HEK293 (cell line): ENCODE results near the gene PHACTR1.

Experiments
- BCL11A ChIP-seq: fragments of 450-650 bp; formaldehyde crosslinking; IDR thresholded peaks from 2 replicates; pipeline ENCODE4 v1.5.1; 2016; ENCODE audit warnings: low read depth, missing biosample characterization, missing genetic modification characterization
- KLF1 ChIP-seq: fragments of 450-650 bp; formaldehyde crosslinking; IDR thresholded peaks from 2 replicates; pipeline ENCODE4 v1.5.1; 2016; ENCODE audit warnings: missing biosample characterization, missing genetic modification characterization
- WT1 ChIP-seq: fragments of 450-650 bp; formaldehyde crosslinking; IDR thresholded peaks from 2 replicates; pipeline ENCODE4 v1.5.1; 2016; ENCODE audit warnings: missing biosample characterization, missing genetic modification characterization
- ZNF112 ChIP-seq: fragments of 450-650 bp; formaldehyde crosslinking; IDR thresholded peaks from 2 replicates; pipeline ENCODE4 v1.5.0; 2017; ENCODE audit warnings: missing biosample characterization, missing genetic modification characterization
- ZNF350 ChIP-seq: fragments of 450-650 bp; formaldehyde crosslinking; IDR thresholded peaks from 2 replicates; pipeline ENCODE4 v1.5.0; 2017; ENCODE audit warnings: missing biosample characterization, mild to moderate bottlenecking, missing genetic modification characterization
- ZNF501 ChIP-seq: fragments of 450-650 bp; formaldehyde crosslinking; IDR thresholded peaks from 2 replicates; pipeline ENCODE4 v1.5.1; 2016; ENCODE audit warnings: missing biosample characterization, missing genetic modification characterization
- ZNF548 ChIP-seq: fragments of 450-650 bp; formaldehyde crosslinking; IDR thresholded peaks from 2 replicates; pipeline ENCODE4 v1.5.1; 2016; ENCODE audit warnings: missing biosample characterization, missing genetic modification characterization
- ZNF571 ChIP-seq: fragments of 450-650 bp; formaldehyde crosslinking; IDR thresholded peaks from 2 replicates; pipeline ENCODE4 v1.5.0; 2017; ENCODE audit warnings: missing biosample characterization, missing genetic modification characterization
- ZNF623 ChIP-seq: fragments of 450-650 bp; formaldehyde crosslinking; IDR thresholded peaks from 2 replicates; pipeline ENCODE4 v1.5.1; 2016; ENCODE audit warnings: missing biosample characterization, missing genetic modification characterization
- ZNF624 ChIP-seq: fragments of 450-650 bp; formaldehyde crosslinking; IDR thresholded peaks from 2 replicates; pipeline ENCODE4 v1.5.1; 2017; ENCODE audit warnings: missing biosample characterization, missing genetic modification characterization
- ZNF707 ChIP-seq: fragments of 450-650 bp; formaldehyde crosslinking; IDR thresholded peaks from 2 replicates; pipeline ENCODE4 v1.5.1; 2016; ENCODE audit warnings: missing biosample characterization, missing genetic modification characterization
- ZNF76 ChIP-seq: fragments of 450-650 bp; formaldehyde crosslinking; IDR thresholded peaks from 2 replicates; pipeline ENCODE4; 2016; ENCODE audit warnings: low read depth, missing biosample characterization, missing genetic modification characterization, borderline replicate concordance
- TF ChIP-seq, protein P1 (sequence below): fragments of 450-650 bp; formaldehyde crosslinking; IDR thresholded peaks from 2 replicates; pipeline ENCODE4 v1.5.1; 2017; ENCODE audit warnings: missing biosample characterization, mild to moderate bottlenecking, missing genetic modification characterization, moderate library complexity
- TF ChIP-seq, protein P2 (sequence below): fragments of 450-650 bp; formaldehyde crosslinking; IDR thresholded peaks from 2 replicates; pipeline ENCODE4 v1.5.1; 2016; ENCODE audit warnings: missing biosample characterization, missing genetic modification characterization
- TF ChIP-seq, protein P3 (sequence below): fragments of 450-650 bp; formaldehyde crosslinking; IDR thresholded peaks from 2 replicates; pipeline ENCODE4; 2016; ENCODE audit warnings: missing biosample characterization, missing genetic modification characterization
- TF ChIP-seq, protein P4 (sequence below): fragments of 450-650 bp; formaldehyde crosslinking; IDR thresholded peaks from 2 replicates; pipeline ENCODE4 v1.5.1; 2016; ENCODE audit warnings: missing biosample characterization, missing genetic modification characterization
- TF ChIP-seq, protein P5 (sequence below): fragments of 450-650 bp; formaldehyde crosslinking; IDR thresholded peaks from 2 replicates; pipeline ENCODE4 v1.5.1; 2016; ENCODE audit warnings: missing biosample characterization, missing genetic modification characterization, borderline replicate concordance
- TF ChIP-seq, protein P6 (sequence below): fragments of 450-650 bp; IDR thresholded peaks from 2 replicates; pipeline ENCODE4 v1.5.1; 2018; ENCODE audit warnings: missing biosample characterization, missing genetic modification characterization
- TF ChIP-seq, protein P7 (sequence below): fragments of 450-650 bp; formaldehyde crosslinking; conservative IDR thresholded peaks from 2 replicates; pipeline ENCODE4 v1.5.1; 2016; ENCODE audit warnings: low read depth, missing biosample characterization, missing genetic modification characterization

PHACTR1 gene

DNA sequence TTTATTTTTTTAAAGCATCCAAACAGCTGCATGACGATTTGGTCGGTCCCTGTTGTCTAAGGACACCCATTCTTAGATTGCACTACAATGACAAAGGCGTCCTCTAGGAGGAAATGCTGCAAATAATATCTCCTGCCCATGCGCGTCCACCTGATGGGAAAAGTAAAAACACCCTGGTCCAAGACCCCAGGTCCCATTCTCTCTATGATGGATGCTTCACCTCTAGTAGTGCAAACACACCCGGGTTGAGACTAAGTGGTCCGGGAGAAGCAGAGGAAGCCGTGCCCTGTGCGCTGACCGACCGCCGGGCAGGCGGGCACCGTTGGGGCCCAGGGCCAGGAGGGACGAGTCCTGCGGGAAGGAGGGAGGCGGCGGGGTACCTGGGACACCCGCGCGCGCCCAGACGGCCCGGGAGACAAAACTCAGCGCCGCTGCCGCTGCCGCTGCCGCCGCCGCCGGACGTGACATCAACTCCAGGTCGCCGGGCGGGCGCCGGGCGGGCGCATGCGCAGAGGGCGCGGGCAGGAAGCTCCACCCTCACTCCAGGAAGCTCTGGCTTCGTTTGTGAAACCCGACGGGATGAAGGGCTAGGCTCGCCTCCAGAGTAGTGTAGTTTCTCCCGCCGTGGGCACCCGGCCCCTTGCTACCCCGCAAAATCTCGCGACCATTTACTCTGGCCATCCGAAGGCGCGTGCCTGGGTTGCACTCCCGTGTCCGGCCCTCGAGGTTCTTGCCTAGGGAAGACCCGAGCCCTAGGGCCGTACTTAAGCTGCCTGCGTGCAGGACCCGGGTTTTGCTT, 611.7 kb downstream of the PHACTR1 start, which contains the start of gene TBC1D7 (continued):
- TF ChIP-seq, protein P1, sequence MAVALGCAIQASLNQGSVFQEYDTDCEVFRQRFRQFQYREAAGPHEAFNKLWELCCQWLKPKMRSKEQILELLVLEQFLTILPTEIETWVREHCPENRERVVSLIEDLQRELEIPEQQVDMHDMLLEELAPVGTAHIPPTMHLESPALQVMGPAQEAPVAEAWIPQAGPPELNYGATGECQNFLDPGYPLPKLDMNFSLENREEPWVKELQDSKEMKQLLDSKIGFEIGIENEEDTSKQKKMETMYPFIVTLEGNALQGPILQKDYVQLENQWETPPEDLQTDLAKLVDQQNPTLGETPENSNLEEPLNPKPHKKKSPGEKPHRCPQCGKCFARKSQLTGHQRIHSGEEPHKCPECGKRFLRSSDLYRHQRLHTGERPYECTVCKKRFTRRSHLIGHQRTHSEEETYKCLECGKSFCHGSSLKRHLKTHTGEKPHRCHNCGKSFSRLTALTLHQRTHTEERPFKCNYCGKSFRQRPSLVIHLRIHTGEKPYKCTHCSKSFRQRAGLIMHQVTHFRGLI (tag by site-specific recombination), result 0 out of 2 replicates have a peak, but pooled peaks have one; percentile 42
- no peak for TF ChIP-seq BCL11A (tag by site-specific recombination)
- TF ChIP-seq ZNF76 (tag by site-specific recombination), result 0 out of 2 replicates have a peak, but pooled peaks have one; percentile 77
- TF ChIP-seq ZNF623 (tag by site-specific recombination), result no peak
- peak; percentile 46 for TF ChIP-seq WT1
- TF ChIP-seq, protein P2, sequence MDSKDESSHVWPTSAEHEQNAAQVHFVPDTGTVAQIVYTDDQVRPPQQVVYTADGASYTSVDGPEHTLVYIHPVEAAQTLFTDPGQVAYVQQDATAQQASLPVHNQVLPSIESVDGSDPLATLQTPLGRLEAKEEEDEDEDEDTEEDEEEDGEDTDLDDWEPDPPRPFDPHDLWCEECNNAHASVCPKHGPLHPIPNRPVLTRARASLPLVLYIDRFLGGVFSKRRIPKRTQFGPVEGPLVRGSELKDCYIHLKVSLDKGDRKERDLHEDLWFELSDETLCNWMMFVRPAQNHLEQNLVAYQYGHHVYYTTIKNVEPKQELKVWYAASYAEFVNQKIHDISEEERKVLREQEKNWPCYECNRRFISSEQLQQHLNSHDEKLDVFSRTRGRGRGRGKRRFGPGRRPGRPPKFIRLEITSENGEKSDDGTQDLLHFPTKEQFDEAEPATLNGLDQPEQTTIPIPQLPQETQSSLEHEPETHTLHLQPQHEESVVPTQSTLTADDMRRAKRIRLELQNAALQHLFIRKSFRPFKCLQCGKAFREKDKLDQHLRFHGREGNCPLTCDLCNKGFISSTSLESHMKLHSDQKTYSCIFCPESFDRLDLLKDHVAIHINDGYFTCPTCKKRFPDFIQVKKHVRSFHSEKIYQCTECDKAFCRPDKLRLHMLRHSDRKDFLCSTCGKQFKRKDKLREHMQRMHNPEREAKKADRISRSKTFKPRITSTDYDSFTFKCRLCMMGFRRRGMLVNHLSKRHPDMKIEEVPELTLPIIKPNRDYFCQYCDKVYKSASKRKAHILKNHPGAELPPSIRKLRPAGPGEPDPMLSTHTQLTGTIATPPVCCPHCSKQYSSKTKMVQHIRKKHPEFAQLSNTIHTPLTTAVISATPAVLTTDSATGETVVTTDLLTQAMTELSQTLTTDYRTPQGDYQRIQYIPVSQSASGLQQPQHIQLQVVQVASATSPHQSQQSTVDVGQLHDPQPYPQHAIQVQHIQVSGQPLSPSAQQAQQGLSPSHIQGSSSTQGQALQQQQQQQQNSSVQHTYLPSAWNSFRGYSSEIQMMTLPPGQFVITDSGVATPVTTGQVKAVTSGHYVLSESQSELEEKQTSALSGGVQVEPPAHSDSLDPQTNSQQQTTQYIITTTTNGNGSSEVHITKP, result peak; percentile 73
- TF ChIP-seq ZNF624 (tag by site-specific recombination), result no peak
- TF ChIP-seq ZNF350 (tag by site-specific recombination), result no peak
- no peak for TF ChIP-seq ZNF707
- TF ChIP-seq ZNF548 (tag by site-specific recombination), result no peak
- TF ChIP-seq, protein P3, sequence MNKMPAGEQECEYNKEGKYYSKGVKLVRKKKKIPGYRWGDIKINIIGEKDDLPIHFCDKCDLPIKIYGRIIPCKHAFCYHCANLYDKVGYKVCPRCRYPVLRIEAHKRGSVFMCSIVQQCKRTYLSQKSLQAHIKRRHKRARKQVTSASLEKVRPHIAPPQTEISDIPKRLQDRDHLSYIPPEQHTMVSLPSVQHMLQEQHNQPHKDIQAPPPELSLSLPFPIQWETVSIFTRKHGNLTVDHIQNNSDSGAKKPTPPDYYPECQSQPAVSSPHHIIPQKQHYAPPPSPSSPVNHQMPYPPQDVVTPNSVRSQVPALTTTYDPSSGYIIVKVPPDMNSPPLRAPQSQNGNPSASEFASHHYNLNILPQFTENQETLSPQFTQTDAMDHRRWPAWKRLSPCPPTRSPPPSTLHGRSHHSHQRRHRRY (tag by site-specific recombination), result no peak
- no peak for TF ChIP-seq ZNF112 (tag by site-specific recombination)
- peak; percentile 75; the same call in 1 of the 2 replicates for TF ChIP-seq ZNF501 (tag by site-specific recombination)
- TF ChIP-seq, protein P4, sequence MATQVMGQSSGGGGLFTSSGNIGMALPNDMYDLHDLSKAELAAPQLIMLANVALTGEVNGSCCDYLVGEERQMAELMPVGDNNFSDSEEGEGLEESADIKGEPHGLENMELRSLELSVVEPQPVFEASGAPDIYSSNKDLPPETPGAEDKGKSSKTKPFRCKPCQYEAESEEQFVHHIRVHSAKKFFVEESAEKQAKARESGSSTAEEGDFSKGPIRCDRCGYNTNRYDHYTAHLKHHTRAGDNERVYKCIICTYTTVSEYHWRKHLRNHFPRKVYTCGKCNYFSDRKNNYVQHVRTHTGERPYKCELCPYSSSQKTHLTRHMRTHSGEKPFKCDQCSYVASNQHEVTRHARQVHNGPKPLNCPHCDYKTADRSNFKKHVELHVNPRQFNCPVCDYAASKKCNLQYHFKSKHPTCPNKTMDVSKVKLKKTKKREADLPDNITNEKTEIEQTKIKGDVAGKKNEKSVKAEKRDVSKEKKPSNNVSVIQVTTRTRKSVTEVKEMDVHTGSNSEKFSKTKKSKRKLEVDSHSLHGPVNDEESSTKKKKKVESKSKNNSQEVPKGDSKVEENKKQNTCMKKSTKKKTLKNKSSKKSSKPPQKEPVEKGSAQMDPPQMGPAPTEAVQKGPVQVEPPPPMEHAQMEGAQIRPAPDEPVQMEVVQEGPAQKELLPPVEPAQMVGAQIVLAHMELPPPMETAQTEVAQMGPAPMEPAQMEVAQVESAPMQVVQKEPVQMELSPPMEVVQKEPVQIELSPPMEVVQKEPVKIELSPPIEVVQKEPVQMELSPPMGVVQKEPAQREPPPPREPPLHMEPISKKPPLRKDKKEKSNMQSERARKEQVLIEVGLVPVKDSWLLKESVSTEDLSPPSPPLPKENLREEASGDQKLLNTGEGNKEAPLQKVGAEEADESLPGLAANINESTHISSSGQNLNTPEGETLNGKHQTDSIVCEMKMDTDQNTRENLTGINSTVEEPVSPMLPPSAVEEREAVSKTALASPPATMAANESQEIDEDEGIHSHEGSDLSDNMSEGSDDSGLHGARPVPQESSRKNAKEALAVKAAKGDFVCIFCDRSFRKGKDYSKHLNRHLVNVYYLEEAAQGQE, result 0 out of 2 replicates have a peak, but pooled peaks have one; percentile 12
- TF ChIP-seq, protein P5, sequence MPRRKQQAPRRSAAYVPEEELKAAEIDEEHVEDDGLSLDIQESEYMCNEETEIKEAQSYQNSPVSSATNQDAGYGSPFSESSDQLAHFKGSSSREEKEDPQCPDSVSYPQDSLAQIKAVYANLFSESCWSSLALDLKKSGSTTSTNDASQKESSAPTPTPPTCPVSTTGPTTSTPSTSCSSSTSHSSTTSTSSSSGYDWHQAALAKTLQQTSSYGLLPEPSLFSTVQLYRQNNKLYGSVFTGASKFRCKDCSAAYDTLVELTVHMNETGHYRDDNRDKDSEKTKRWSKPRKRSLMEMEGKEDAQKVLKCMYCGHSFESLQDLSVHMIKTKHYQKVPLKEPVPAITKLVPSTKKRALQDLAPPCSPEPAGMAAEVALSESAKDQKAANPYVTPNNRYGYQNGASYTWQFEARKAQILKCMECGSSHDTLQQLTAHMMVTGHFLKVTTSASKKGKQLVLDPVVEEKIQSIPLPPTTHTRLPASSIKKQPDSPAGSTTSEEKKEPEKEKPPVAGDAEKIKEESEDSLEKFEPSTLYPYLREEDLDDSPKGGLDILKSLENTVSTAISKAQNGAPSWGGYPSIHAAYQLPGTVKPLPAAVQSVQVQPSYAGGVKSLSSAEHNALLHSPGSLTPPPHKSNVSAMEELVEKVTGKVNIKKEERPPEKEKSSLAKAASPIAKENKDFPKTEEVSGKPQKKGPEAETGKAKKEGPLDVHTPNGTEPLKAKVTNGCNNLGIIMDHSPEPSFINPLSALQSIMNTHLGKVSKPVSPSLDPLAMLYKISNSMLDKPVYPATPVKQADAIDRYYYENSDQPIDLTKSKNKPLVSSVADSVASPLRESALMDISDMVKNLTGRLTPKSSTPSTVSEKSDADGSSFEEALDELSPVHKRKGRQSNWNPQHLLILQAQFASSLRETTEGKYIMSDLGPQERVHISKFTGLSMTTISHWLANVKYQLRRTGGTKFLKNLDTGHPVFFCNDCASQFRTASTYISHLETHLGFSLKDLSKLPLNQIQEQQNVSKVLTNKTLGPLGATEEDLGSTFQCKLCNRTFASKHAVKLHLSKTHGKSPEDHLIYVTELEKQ (tag by site-specific recombination), result no peak
- TF ChIP-seq, protein P6, sequence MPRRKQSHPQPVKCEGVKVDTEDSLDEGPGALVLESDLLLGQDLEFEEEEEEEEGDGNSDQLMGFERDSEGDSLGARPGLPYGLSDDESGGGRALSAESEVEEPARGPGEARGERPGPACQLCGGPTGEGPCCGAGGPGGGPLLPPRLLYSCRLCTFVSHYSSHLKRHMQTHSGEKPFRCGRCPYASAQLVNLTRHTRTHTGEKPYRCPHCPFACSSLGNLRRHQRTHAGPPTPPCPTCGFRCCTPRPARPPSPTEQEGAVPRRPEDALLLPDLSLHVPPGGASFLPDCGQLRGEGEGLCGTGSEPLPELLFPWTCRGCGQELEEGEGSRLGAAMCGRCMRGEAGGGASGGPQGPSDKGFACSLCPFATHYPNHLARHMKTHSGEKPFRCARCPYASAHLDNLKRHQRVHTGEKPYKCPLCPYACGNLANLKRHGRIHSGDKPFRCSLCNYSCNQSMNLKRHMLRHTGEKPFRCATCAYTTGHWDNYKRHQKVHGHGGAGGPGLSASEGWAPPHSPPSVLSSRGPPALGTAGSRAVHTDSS (tag by site-specific recombination), result no peak
- TF ChIP-seq ZNF571, result no peak
- TF ChIP-seq, protein P7, sequence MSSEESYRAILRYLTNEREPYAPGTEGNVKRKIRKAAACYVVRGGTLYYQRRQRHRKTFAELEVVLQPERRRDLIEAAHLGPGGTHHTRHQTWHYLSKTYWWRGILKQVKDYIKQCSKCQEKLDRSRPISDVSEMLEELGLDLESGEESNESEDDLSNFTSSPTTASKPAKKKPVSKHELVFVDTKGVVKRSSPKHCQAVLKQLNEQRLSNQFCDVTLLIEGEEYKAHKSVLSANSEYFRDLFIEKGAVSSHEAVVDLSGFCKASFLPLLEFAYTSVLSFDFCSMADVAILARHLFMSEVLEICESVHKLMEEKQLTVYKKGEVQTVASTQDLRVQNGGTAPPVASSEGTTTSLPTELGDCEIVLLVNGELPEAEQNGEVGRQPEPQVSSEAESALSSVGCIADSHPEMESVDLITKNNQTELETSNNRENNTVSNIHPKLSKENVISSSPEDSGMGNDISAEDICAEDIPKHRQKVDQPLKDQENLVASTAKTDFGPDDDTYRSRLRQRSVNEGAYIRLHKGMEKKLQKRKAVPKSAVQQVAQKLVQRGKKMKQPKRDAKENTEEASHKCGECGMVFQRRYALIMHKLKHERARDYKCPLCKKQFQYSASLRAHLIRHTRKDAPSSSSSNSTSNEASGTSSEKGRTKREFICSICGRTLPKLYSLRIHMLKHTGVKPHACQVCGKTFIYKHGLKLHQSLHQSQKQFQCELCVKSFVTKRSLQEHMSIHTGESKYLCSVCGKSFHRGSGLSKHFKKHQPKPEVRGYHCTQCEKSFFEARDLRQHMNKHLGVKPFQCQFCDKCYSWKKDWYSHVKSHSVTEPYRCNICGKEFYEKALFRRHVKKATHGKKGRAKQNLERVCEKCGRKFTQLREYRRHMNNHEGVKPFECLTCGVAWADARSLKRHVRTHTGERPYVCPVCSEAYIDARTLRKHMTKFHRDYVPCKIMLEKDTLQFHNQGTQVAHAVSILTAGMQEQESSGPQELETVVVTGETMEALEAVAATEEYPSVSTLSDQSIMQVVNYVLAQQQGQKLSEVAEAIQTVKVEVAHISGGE (tag by site-specific recombination), result peak; percentile 74
- no peak for TF ChIP-seq KLF1 (tag by site-specific recombination)
